ENCODE measurements around the gene S100Z. TPM values are rescaled to one million over a fixed set of nuclear protein-coding genes. Genes with fewer than 3 reads are reported as not detected.

Gene S100Z
- total and polyA plus RNA-seq, 10 of the 15 experiments (the other 5 are each of a cell fraction or from before 2014, with no cell fraction given): 0.12 to 0.51 (median 0.30) TPM; not detected in 2

- RAD21 ChIA-PET (ENCODE audit: unreplicated experiment): interaction anchor here (1.2 kb wide), 1 partner anchor 9 kb away, joined by 3 read pairs; no protein-coding TSS in a partner anchor
- CTCF ChIA-PET: no interaction called here
- H4K20me1 ChIP-seq (ENCODE audit: control insufficient read depth, insufficient read depth): no peaks in the 10 kb centered on the region
- ATAC-seq: no peak
- POLR2A ChIA-PET: no interaction called here
- H3K4me2 ChIP-seq (ENCODE audit: control insufficient read depth, insufficient read depth): no peak overlapping the region
- no peak overlapping the region for H2AFZ ChIP-seq (ENCODE audit: control insufficient read depth, low read depth, low read length)
- H3K36me3 ChIP-seq (ENCODE audit: control insufficient read depth in 2 of 2, insufficient read depth in 2 of 2, low read length in 1 of 2): no peaks in the 10 kb centered on the region
- no peak overlapping the region for H3K9ac ChIP-seq (ENCODE audit: control insufficient read depth, insufficient read depth, low read length)
- H3K9me3 ChIP-seq (replicated peaks; ENCODE audit: control insufficient read depth, insufficient read depth, low read length): no peaks in the 10 kb centered on the region
- H3K4me3 ChIP-seq: no peak overlapping the region
- no peak for FAIRE-seq
- no peaks in the 10 kb centered on the region for H3K79me2 ChIP-seq (ENCODE audit: control insufficient read depth, insufficient read depth, low read length)
- no peak overlapping the region for H3K27ac ChIP-seq (ENCODE audit: control insufficient read depth, insufficient read depth)
- BruUV-seq (replicated peaks): no TSS peak
- SMC1A ChIA-PET (ENCODE audit: uncharacterized antibody, unreplicated experiment): no interaction called here
- no peaks in the 10 kb centered on the region for H3K4me1 ChIP-seq (ENCODE audit: control insufficient read depth, insufficient read depth, low read length)
- WGBS (ENCODE audit: insufficient coverage, insufficient replicate concordance, low lambda C conversion rate, missing lambda C conversion rate): 23% methylated on average over 6 of the region's 6 CpGs
- intact Hi-C loops (cut with micrococcal nuclease; ENCODE audit: unreplicated experiment) (no loop called here), in situ Hi-C loops (cut with MboI) (no loop called here)
- 0 out of 4 replicates have a peak, but pooled peaks cover 0 to 2% of the 10 kb centered on the region in 2 experiments for H3K27me3 ChIP-seq (replicated peaks in 1 of 2; ENCODE audit: control insufficient read depth in 2 of 2, insufficient read depth in 2 of 2, low read length in 1 of 2)
- DNase-seq (ENCODE audit: low read depth, low spot score): no peak
- TF ChIP-seq SUZ12 (IDR thresholded peaks at IDR 0.05; ENCODE audit: unreplicated experiment) (no peak), DPF2 (IDR thresholded peaks at IDR 0.05) (no peak), YY1 (IDR thresholded peaks at IDR 0.05; ENCODE audit: low read depth, low read length) (no peak), NFIC (IDR thresholded peaks at IDR 0.05; ENCODE audit: low read depth, low read length) (no peak), ATF2 (IDR thresholded peaks at IDR 0.05; ENCODE audit: low read length) (no peak), CREM (IDR thresholded peaks at IDR 0.05; ENCODE audit: low read depth) (no peak), FOS (IDR thresholded peaks at IDR 0.05; ENCODE audit: borderline replicate concordance, extremely low read depth, insufficient read length) (no peak), SMAD5 (IDR thresholded peaks at IDR 0.05; ENCODE audit: low read depth) (no peak), ZBTB33 (IDR thresholded peaks at IDR 0.05) (no peak), CBX5 (IDR thresholded peaks at IDR 0.05; ENCODE audit: low read depth) (no peak)
- TF ChIP-seq, protein P1, sequence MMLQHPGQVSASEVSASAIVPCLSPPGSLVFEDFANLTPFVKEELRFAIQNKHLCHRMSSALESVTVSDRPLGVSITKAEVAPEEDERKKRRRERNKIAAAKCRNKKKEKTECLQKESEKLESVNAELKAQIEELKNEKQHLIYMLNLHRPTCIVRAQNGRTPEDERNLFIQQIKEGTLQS (IDR thresholded peaks at IDR 0.05; ENCODE audit: borderline replicate concordance, extremely low read depth, low read depth, low read length): no peak
- TF ChIP-seq, protein P2, sequence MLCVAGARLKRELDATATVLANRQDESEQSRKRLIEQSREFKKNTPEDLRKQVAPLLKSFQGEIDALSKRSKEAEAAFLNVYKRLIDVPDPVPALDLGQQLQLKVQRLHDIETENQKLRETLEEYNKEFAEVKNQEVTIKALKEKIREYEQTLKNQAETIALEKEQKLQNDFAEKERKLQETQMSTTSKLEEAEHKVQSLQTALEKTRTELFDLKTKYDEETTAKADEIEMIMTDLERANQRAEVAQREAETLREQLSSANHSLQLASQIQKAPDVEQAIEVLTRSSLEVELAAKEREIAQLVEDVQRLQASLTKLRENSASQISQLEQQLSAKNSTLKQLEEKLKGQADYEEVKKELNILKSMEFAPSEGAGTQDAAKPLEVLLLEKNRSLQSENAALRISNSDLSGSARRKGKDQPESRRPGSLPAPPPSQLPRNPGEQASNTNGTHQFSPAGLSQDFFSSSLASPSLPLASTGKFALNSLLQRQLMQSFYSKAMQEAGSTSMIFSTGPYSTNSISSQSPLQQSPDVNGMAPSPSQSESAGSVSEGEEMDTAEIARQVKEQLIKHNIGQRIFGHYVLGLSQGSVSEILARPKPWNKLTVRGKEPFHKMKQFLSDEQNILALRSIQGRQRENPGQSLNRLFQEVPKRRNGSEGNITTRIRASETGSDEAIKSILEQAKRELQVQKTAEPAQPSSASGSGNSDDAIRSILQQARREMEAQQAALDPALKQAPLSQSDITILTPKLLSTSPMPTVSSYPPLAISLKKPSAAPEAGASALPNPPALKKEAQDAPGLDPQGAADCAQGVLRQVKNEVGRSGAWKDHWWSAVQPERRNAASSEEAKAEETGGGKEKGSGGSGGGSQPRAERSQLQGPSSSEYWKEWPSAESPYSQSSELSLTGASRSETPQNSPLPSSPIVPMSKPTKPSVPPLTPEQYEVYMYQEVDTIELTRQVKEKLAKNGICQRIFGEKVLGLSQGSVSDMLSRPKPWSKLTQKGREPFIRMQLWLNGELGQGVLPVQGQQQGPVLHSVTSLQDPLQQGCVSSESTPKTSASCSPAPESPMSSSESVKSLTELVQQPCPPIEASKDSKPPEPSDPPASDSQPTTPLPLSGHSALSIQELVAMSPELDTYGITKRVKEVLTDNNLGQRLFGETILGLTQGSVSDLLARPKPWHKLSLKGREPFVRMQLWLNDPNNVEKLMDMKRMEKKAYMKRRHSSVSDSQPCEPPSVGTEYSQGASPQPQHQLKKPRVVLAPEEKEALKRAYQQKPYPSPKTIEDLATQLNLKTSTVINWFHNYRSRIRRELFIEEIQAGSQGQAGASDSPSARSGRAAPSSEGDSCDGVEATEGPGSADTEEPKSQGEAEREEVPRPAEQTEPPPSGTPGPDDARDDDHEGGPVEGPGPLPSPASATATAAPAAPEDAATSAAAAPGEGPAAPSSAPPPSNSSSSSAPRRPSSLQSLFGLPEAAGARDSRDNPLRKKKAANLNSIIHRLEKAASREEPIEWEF (IDR thresholded peaks at IDR 0.05; ENCODE audit: insufficient replicate concordance, low read depth, low read length): no peak
Measured at GRCh38 chr5:76926329-76927105, 76.7 kb downstream of the S100Z start.
